ENCODE measurements around the gene TMEM25.
"Not testable (repeated sequence)": the region's sequence is repeated elsewhere in the genome, so short reads cannot be mapped to it uniquely, and the experiment has no call there.

- not testable (repeated sequence) for TF ChIP-seq CTCF (IDR thresholded peaks at IDR 0.05; ENCODE audit: low read depth, low read length, missing input control); RAD21 (IDR thresholded peaks at IDR 0.05); MAX (IDR thresholded peaks at IDR 0.05); HNF4A (conservative IDR thresholded peaks at IDR 0.05); TAF1 (conservative IDR thresholded peaks at IDR 0.05)
Observed at GRCh38 chr11:118577995-118578394, 47.0 kb downstream of the TMEM25 start.
